CD14-positive monocyte (primary cell): ENCODE results near the gene FAM117B. TPM values are rescaled to one million over a fixed set of nuclear protein-coding genes. Genes with fewer than 3 reads are reported as not detected.

Source experiments
- DNase-seq, 3 donors: peaks; one replicate each; pipeline ENCODE4 v3.0.0-alpha.2; 2011 to 2022
- H2AFZ ChIP-seq: 2 replicates; pipeline ENCODE4 v1.6.0; 2012; ENCODE audit warnings: mild to moderate bottlenecking, low read depth, low read length, inconsistent platforms; ENCODE audit not compliant: insufficient read depth, poor library complexity, severe bottlenecking
- H3K27ac ChIP-seq, 2 donors: 1 replicate in 1 of 2; 2 replicates in 1 of 2; pipeline ENCODE4 v1.5.1; 2012 to 2013; ENCODE audit warnings: low read length in 2 of 2, control low read depth in 1 of 2, inconsistent platforms in 1 of 2, low read depth in 1 of 2, mild to moderate bottlenecking in 1 of 2
- H3K27me3 ChIP-seq, 2 donors: one replicate each; pipeline versions ENCODE4 v1.6.0 to v1.6.1; 2011 to 2013; ENCODE audit warnings: low read length in 2 of 2; ENCODE audit not compliant: control insufficient read depth in 2 of 2, insufficient read depth in 2 of 2
- H3K36me3 ChIP-seq, 2 donors: replicated peaks in 1 of 2; 1 replicate in 1 of 2; 2 replicates in 1 of 2; pipeline versions ENCODE4 v1.5.1 to v1.6.1; 2012 to 2013; ENCODE audit warnings: low read length in 2 of 2, control low read depth in 1 of 2, inconsistent platforms in 1 of 2, mild to moderate bottlenecking in 1 of 2; ENCODE audit not compliant: insufficient read depth in 2 of 2, control insufficient read depth in 1 of 2
- H3K4me1 ChIP-seq, 2 donors: 1 replicate in 1 of 2; 2 replicates in 1 of 2; pipeline versions ENCODE4 v1.5.1 to v1.6.1; 2012 to 2013; ENCODE audit warnings: low read length in 2 of 2, control low read depth in 1 of 2, inconsistent platforms in 1 of 2, mild to moderate bottlenecking in 1 of 2, moderate library complexity in 1 of 2; ENCODE audit not compliant: insufficient read depth in 2 of 2, control insufficient read depth in 1 of 2
- H3K4me2 ChIP-seq: replicated peaks from 2 replicates; pipeline ENCODE3; 2012; ENCODE audit warnings: low read length, moderate library complexity, mild to moderate bottlenecking; ENCODE audit not compliant: poor library complexity, severe bottlenecking; ENCODE audit errors: extremely low read depth
- H3K4me3 ChIP-seq, 3 experiments: fragments of 200-600 bp in 1 of 3; sonication (generic) in 1 of 3; replicated peaks in 1 of 3; 1 replicate in 2 of 3; 2 replicates in 1 of 3; pipeline ENCODE4 v1.5.1; 2011 to 2013; ENCODE audit warnings: low read length in 3 of 3, mild to moderate bottlenecking in 3 of 3, control low read depth in 2 of 3, low read depth in 2 of 3, inconsistent platforms in 1 of 3, moderate library complexity in 1 of 3
- H3K79me2 ChIP-seq: 2 replicates; pipeline ENCODE4 v1.6.0; 2012; ENCODE audit warnings: mild to moderate bottlenecking, control low read depth, inconsistent platforms, low read length, moderate library complexity; ENCODE audit not compliant: insufficient read depth
- H3K9ac ChIP-seq: 2 replicates; pipeline ENCODE4 v1.6.0; 2017; ENCODE audit warnings: low read length, mild to moderate bottlenecking; ENCODE audit not compliant: insufficient read depth, poor library complexity, severe bottlenecking
- H3K9me3 ChIP-seq, 2 donors: replicated peaks in 1 of 2; 1 replicate in 1 of 2; 2 replicates in 1 of 2; pipeline versions ENCODE4 v1.5.1 to v1.6.1; 2012 to 2013; ENCODE audit warnings: low read length in 2 of 2, control low read depth in 1 of 2; ENCODE audit not compliant: control insufficient read depth in 1 of 2, insufficient read depth in 1 of 2
- H4K20me1 ChIP-seq: 2 replicates; pipeline ENCODE4 v1.6.0; 2012; ENCODE audit warnings: mild to moderate bottlenecking, low read length, control low read depth, moderate library complexity; ENCODE audit not compliant: insufficient read depth
- H3K27ac Mint-ChIP-seq, 7 donors: one replicate each; pipeline ENCODE4 v1.8.0; 2020; ENCODE audit warnings: mild to moderate bottlenecking in 7 of 7, mixed read lengths in 7 of 7, moderate library complexity in 6 of 7, inconsistent platforms in 2 of 7
- H3K27me3 Mint-ChIP-seq, 3 donors: one replicate each; pipeline ENCODE4 v1.8.0; 2021 to 2022; ENCODE audit warnings: low read depth in 3 of 3, mild to moderate bottlenecking in 3 of 3, mixed read lengths in 3 of 3, moderate library complexity in 3 of 3, inconsistent platforms in 1 of 3
- H3K36me3 Mint-ChIP-seq, 2 donors: one replicate each; pipeline ENCODE4 v1.8.0; 2020; ENCODE audit warnings: mixed read lengths in 2 of 2, inconsistent platforms in 1 of 2, mild to moderate bottlenecking in 1 of 2
- H3K4me1 Mint-ChIP-seq: one replicate; pipeline ENCODE4 v1.8.0; 2020; ENCODE audit warnings: mild to moderate bottlenecking, mixed read lengths
- H3K4me3 Mint-ChIP-seq, 2 donors: one replicate each; pipeline ENCODE4 v1.8.0; 2020; ENCODE audit warnings: mild to moderate bottlenecking in 2 of 2, mixed read lengths in 2 of 2, moderate library complexity in 1 of 2
- H3K9me3 Mint-ChIP-seq, 7 donors: one replicate each; pipeline ENCODE4 v1.8.0; 2020 to 2022; ENCODE audit warnings: mixed read lengths in 7 of 7, mild to moderate bottlenecking in 6 of 7, moderate library complexity in 6 of 7, inconsistent platforms in 2 of 7
- CTCF ChIP-seq: fragments of 200-600 bp; IDR thresholded peaks from one replicate; pipeline ENCODE4 v1.8.0; 2022; ENCODE audit warnings: antibody characterized with exemption, mild to moderate bottlenecking
- WGBS: methylation state at CpG from one replicate; pipeline ENCODE4 v1.1.5; 2013; ENCODE audit warnings: missing lambda C conversion rate; ENCODE audit not compliant: insufficient coverage; 5-methylcytosine and 5-hydroxymethylcytosine counted together
- intact Hi-C, 2 donors: fragments of 100-400 bp; cut with micrococcal nuclease; formaldehyde crosslinking; loops; one replicate each; pipeline versions ENCODE4 v1.15.0 to v1.15.1; 2023
- polyA plus RNA-seq, 3 donors: library from polyadenylated mRNA; depleted of rRNA in 1 of 3; unstranded in 2 of 3; stranded (reverse) in 1 of 3; fragments of 300-500 nt in 2 of 3; fragments of >200 nt in 1 of 3; fragmentation: Illumina TruSeq in 2 of 3; gene quantifications; 1 replicate in 2 of 3; 2 replicates in 1 of 3; pipeline ENCODE4 v1.2.3, GENCODE V29; 2012 to 2021

Gene FAM117B
- polyA plus RNA-seq, 3 donors, result 4.6 to 5.5 (median 4.6) TPM

- Histone ChIP-seq H3K27ac (no peak overlapping the region), H4K20me1 (no peaks in the 10 kb centered on the region), H3K4me2 (no peak overlapping the region), H3K36me3 (peaks cover 10 to 56% of the 10 kb centered on the region in 2 donors), H3K9me3 (no peaks in the 10 kb centered on the region), H3K27me3 (no peaks in the 10 kb centered on the region), H3K4me1 (no peaks in the 10 kb centered on the region), H2AFZ (no peak overlapping the region), H3K4me3 (no peak overlapping the region), H3K79me2 (no peaks in the 10 kb centered on the region), H3K9ac (no peak overlapping the region)
- intact Hi-C loops, result no loop called here
- H3K27me3 Mint-ChIP-seq, result peaks cover 0 to 2% (median 0%) of the 10 kb centered on the region in 3 donors
- peak overlapping the region in 1 of 7 donors; percentile 30 for H3K27ac Mint-ChIP-seq
- H3K36me3 Mint-ChIP-seq, result peaks cover 45 to 49% of the 10 kb centered on the region in 2 donors
- no peaks in the 10 kb centered on the region for H3K4me1 Mint-ChIP-seq
- H3K9me3 Mint-ChIP-seq, result no peaks in the 10 kb centered on the region
- no peak for DNase-seq
- no peak for TF ChIP-seq CTCF
- no peak overlapping the region for H3K4me3 Mint-ChIP-seq
These were observed 145.8 kb downstream of the FAM117B start for GRCh38 chr2:202780514-202781021.

GRCh38 chr2:202782940-202783558, 148.3 kb downstream of the FAM117B start:
- no CpG with 5 or more reads among the region's 3 CpGs for WGBS
- no peak overlapping the region for H3K4me2 ChIP-seq

More at GRCh38 chr2:202782940-202783558, 148.3 kb downstream of the FAM117B start:
- no peak for TF ChIP-seq CTCF
- Mint-ChIP-seq H3K27me3 (no peaks in the 10 kb centered on the region), H3K36me3 (peaks cover 48 to 53% of the 10 kb centered on the region in 2 donors), H3K27ac (no peak overlapping the region), H3K9me3 (no peaks in the 10 kb centered on the region), H3K4me1 (no peaks in the 10 kb centered on the region), H3K4me3 (no peak overlapping the region)
- H3K27ac ChIP-seq, result no peak overlapping the region
- H3K36me3 ChIP-seq, result peaks cover 14 to 67% of the 10 kb centered on the region in 2 donors
- H3K4me1 ChIP-seq, result no peaks in the 10 kb centered on the region
- intact Hi-C loops, result no loop called here
- no peak overlapping the region for H3K9ac ChIP-seq
- no peaks in the 10 kb centered on the region for H3K27me3 ChIP-seq
- no peaks in the 10 kb centered on the region for H3K9me3 ChIP-seq
- no peak for DNase-seq
- no peaks in the 10 kb centered on the region for H4K20me1 ChIP-seq
- no peak overlapping the region for H2AFZ ChIP-seq
- no peak overlapping the region for H3K4me3 ChIP-seq
- H3K79me2 ChIP-seq, result no peaks in the 10 kb centered on the region
